Fibroblast of skin of back (primary cell): ENCODE results near the gene CLCA2. TPM values are rescaled to one million over a fixed set of nuclear protein-coding genes. Genes with fewer than 3 reads are reported as not detected.

ENCODE experiments used
- DNase-seq: peaks from one replicate; pipeline ENCODE4 v3.0.0-alpha.2; 2013
- polyA plus RNA-seq, 2 experiments: library from polyadenylated mRNA; unstranded; fragments of 120-200 nt; gene quantifications; one replicate each; pipeline ENCODE4 v1.2.1, GENCODE V29; 2013; ENCODE audit not compliant: insufficient read length in 2 of 2

Gene CLCA2, protein sequence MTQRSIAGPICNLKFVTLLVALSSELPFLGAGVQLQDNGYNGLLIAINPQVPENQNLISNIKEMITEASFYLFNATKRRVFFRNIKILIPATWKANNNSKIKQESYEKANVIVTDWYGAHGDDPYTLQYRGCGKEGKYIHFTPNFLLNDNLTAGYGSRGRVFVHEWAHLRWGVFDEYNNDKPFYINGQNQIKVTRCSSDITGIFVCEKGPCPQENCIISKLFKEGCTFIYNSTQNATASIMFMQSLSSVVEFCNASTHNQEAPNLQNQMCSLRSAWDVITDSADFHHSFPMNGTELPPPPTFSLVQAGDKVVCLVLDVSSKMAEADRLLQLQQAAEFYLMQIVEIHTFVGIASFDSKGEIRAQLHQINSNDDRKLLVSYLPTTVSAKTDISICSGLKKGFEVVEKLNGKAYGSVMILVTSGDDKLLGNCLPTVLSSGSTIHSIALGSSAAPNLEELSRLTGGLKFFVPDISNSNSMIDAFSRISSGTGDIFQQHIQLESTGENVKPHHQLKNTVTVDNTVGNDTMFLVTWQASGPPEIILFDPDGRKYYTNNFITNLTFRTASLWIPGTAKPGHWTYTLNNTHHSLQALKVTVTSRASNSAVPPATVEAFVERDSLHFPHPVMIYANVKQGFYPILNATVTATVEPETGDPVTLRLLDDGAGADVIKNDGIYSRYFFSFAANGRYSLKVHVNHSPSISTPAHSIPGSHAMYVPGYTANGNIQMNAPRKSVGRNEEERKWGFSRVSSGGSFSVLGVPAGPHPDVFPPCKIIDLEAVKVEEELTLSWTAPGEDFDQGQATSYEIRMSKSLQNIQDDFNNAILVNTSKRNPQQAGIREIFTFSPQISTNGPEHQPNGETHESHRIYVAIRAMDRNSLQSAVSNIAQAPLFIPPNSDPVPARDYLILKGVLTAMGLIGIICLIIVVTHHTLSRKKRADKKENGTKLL
- polyA plus RNA-seq (2013, experiment 1 of 2; ENCODE audit: insufficient read length) = not detected
- polyA plus RNA-seq (2013, experiment 2 of 2; ENCODE audit: insufficient read length) = not detected

GRCh38 chr1:86423873-86424272 is at the start of gene CLCA2:
TSS of gene CLCA2 (plus strand) at chr1:86424171. CDS start at chr1:86424248, 77 bp downstream.
- no peak for DNase-seq

DNA sequence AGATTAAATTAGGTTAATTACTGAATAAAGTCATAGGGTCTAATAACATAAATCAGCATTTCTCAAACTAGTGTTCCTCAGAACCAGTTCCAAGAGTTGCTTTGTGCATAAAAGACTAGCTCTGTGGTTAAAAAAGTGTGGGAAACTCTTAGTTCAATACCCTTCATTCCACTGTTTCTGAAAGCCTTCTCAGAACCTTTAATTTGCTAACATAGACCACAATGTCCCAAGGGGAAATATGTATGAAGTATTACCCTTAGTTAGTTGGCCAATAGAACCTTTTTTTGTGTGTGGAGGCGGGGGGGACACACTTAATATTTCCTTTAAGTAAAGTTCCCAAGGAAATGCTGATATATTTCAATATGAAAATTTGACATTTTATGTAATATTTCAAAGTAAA is 48.3 kb upstream of the CLCA2 start:
- peak; percentile 64 for DNase-seq

- no peak for DNase-seq
These were observed 46.6 kb upstream of the CLCA2 start for GRCh38 chr1:86377341-86377740.

- DNase-seq = no peak
These were observed 45.2 kb upstream of the CLCA2 start for GRCh38 chr1:86378813-86379212.

DNA sequence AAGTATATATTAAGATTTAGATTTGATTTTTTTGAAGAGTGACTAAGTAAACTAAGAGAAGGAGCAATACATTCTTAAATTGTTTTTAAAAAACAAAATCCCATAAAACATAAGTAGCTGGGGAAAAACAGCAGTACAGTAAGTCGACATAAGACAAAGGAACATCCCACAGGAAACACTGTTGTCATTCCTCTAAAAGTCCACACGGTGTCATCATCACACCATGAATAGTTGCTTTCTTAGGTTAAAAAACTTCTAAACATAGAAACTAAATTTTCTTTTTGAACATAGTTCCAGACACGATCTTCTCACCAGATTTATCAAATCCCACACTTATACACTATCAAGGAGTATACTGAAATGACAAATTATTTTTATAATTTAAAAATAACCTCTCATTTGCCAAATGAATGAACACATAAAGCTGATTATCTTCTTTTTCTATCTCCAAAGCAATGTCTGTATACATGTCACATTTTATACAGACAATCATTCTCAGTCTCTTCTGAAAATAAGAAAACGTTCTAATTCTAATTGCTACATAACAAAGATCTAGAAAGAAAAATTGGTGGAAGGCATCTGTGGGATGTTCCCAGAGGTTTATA is 43.6 kb upstream of the CLCA2 start:
- DNase-seq = peak; percentile 71

GRCh38 chr1:86381223-86381622 is 42.7 kb upstream of the CLCA2 start:
- no peak for DNase-seq

- no peak for DNase-seq
These were observed 41.1 kb upstream of the CLCA2 start for GRCh38 chr1:86382878-86383277.

GRCh38 chr1:86387916-86388627 is 35.9 kb upstream of the CLCA2 start:
- peak; percentile 44 for DNase-seq

- peak; percentile 10 for DNase-seq
These were observed 35.2 kb upstream of the CLCA2 start for GRCh38 chr1:86388777-86389176.

GRCh38 chr1:86389307-86389706 is 34.7 kb upstream of the CLCA2 start:
- no peak for DNase-seq

DNA sequence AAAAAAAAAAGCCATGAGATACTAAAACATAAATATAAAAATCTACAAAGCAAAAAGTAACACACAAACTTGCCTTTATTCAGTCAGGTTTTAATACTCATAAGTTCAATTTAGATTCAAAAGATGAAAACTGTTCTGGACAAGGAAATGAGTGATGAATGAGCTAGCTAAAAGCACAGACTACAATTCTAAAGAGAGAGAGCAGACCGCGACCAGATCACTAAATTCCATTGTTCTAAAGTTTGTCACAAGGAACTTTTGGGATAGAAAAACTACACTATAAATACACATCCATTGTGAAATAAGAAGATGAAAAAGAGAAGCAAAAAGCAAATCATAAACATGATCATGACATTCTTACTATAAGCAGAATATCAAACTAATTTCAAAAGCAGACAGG is 29.6 kb upstream of the CLCA2 start:
- DNase-seq = peak; percentile 69

GRCh38 chr1:86395751-86396497 is 28.0 kb upstream of the CLCA2 start, which contains the start of gene ODF2L:
TSS of gene ODF2L (minus strand) at chr1:86396323. CDS start at chr1:86387027, 9,296 bp downstream.
- peak; percentile 86 for DNase-seq

GRCh38 chr1:86396498-86396890 is 27.5 kb upstream of the CLCA2 start:
- DNase-seq = no peak

- peak; percentile 64 for DNase-seq
These were observed 14.5 kb upstream of the CLCA2 start for GRCh38 chr1:86409416-86410021.

DNA sequence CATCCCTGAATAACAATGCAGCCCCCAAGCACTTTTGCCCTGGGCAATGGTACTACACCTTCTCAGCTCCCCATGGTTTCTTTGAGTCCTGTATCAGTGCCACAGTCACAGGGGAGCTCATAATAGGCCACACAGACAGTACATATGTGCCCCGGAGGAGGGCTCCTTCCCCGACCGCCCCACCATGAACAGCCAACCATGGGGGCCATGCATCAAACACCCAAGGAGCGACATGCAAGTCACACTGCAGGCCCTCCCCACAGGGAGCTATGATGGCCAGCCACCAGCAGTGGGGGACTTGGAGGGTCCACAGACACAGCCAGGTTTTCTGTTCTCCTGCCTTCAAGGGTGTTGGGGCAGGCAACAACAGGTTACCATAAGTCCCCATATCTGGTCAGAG is 13.1 kb upstream of the CLCA2 start:
- no peak for DNase-seq

GRCh38 chr1:86416343-86416742 is 7.6 kb upstream of the CLCA2 start:
- DNase-seq = no peak

- no peak for DNase-seq
These were observed 4.6 kb upstream of the CLCA2 start for GRCh38 chr1:86419277-86419903.

- DNase-seq = no peak
These were observed 2.2 kb upstream of the CLCA2 start for GRCh38 chr1:86421601-86422280.

GRCh38 chr1:86423473-86423872 is 498 bp upstream of the CLCA2 start:
- no peak for DNase-seq
